ENCODE measurements around the gene ZKSCAN4.

Gene ZKSCAN4

GRCh38 chr6:28250747-28251146, 1.3 kb downstream of the ZKSCAN4 start:
- no peak for DNase-seq

- DNase-seq: no peak
These were observed 3.2 kb downstream of the ZKSCAN4 start for GRCh38 chr6:28248916-28249315.

- DNase-seq: no peak
These were observed 6.7 kb downstream of the ZKSCAN4 start for GRCh38 chr6:28245206-28245941.

GRCh38 chr6:28243946-28244345, 8.1 kb downstream of the ZKSCAN4 start:
- DNase-seq: no peak

- no peak for DNase-seq
These were observed 11.6 kb downstream of the ZKSCAN4 start for GRCh38 chr6:28240471-28240870.

GRCh38 chr6:28239636-28240035, 12.4 kb downstream of the ZKSCAN4 start:
- no peak for DNase-seq

- DNase-seq: no peak
These were observed 16.1 kb downstream of the ZKSCAN4 start for GRCh38 chr6:28235912-28236452.

GRCh38 chr6:28232785-28233184, 19.3 kb downstream of the ZKSCAN4 start:
- no peak for DNase-seq

GRCh38 chr6:28226460-28226859, 25.6 kb downstream of the ZKSCAN4 start:
- DNase-seq: no peak

- DNase-seq: peak in 53 of 56 donors; percentile 8 to 78 (median 51)
These were observed 26.8 kb downstream of the ZKSCAN4 start, which contains the start of gene ZSCAN9 for GRCh38 chr6:28225056-28225834. Gene ZSCAN9, plus strand, starts transcription at chr6:28225275. Its CDS starts 1,810 bp downstream, at chr6:28227085.

- DNase-seq: no peak
These were observed 27.7 kb downstream of the ZKSCAN4 start for GRCh38 chr6:28224131-28225055.

GRCh38 chr6:28220257-28221133, 31.6 kb downstream of the ZKSCAN4 start:
- DNase-seq: no peak

GRCh38 chr6:28218312-28219248, 33.5 kb downstream of the ZKSCAN4 start:
- peak in 39 of 56 donors; percentile 7 to 74 (median 39) for DNase-seq

- DNase-seq: no peak
These were observed 34.2 kb downstream of the ZKSCAN4 start for GRCh38 chr6:28217890-28218289.

GRCh38 chr6:28215425-28215824, 36.6 kb downstream of the ZKSCAN4 start:
- DNase-seq: no peak

GRCh38 chr6:28213213-28213523, 38.9 kb downstream of the ZKSCAN4 start:
- no peak for DNase-seq

- peak in 5 of 56 donors; percentile 3 to 42 (median 6) for DNase-seq
These were observed 39.4 kb downstream of the ZKSCAN4 start for GRCh38 chr6:28212510-28213212.

- no peak for DNase-seq
These were observed 40.1 kb downstream of the ZKSCAN4 start for GRCh38 chr6:28211840-28212509.
